IMR-90 (cell line): ENCODE data around the gene GJD2. TPM values are rescaled to one million over a fixed set of nuclear protein-coding genes. Genes with fewer than 3 reads are reported as not detected.
A peak's percentile ranks its signal among the peaks of the same experiment; 100 is the strongest.

ENCODE experiments used
- ATAC-seq: fragments of 200-7000 bp; cut with Tn5 transposase; 2 replicates; pipeline ENCODE4 v1.9.1; 2020; ENCODE audit warnings: low read depth, mild to moderate bottlenecking, moderate library complexity
- BruUV-seq: library from RNA; stranded (reverse); fragments of 400-500 nt; replicated peaks from 2 replicates; lab custom pipeline; 2021; lab: Mats Ljungman, UMichigan
- CTCF ChIA-PET: fragments of 300-600 bp; formaldehyde crosslinking; extraction: SDS; loops from one replicate; lab custom pipeline; 2021; ENCODE audit warnings: antibody characterized with exemption; lab: Yijun Ruan, JAX
- POLR2A ChIA-PET: fragments of 300-600 bp; sonication (Branson Sonifier 250); formaldehyde crosslinking; loops from one replicate; lab custom pipeline; 2022; ENCODE audit warnings: antibody characterized with exemption; ENCODE audit not compliant: unreplicated experiment; lab: Charles Lee
- DNase-seq: peaks from one replicate; pipeline ENCODE4 v3.0.0; 2013
- H2AFZ ChIP-seq: replicated peaks from 2 replicates; pipeline ENCODE3; 2013; ENCODE audit warnings: low read length, mild to moderate bottlenecking; ENCODE audit not compliant: poor library complexity
- H2AK5ac ChIP-seq: 2 replicates; pipeline ENCODE4 v1.6.1; 2013; ENCODE audit warnings: low read depth, low read length, inconsistent platforms
- H2AK9ac ChIP-seq: replicated peaks from 2 replicates; pipeline ENCODE3; 2013; ENCODE audit warnings: mild to moderate bottlenecking, low read depth, low read length, moderate library complexity; ENCODE audit not compliant: poor library complexity
- H2BK120ac ChIP-seq: 2 replicates; pipeline ENCODE4 v1.6.1; 2013; ENCODE audit warnings: low read depth, low read length, inconsistent platforms
- H2BK15ac ChIP-seq: 3 replicates; pipeline ENCODE4 v1.6.1; 2013; ENCODE audit warnings: low read depth, low read length, inconsistent platforms
- H2BK20ac ChIP-seq: 2 replicates; pipeline ENCODE4 v1.6.1; 2013; ENCODE audit warnings: low read depth, mild to moderate bottlenecking, inconsistent platforms, low read length, moderate library complexity
- H2BK5ac ChIP-seq: 2 replicates; pipeline ENCODE4 v1.6.1; 2013; ENCODE audit warnings: mild to moderate bottlenecking, low read depth, low read length, inconsistent platforms; ENCODE audit not compliant: poor library complexity, severe bottlenecking
- H3K14ac ChIP-seq: replicated peaks from 2 replicates; pipeline ENCODE4 v1.6.1; 2013; ENCODE audit warnings: low read depth, low read length, inconsistent platforms
- H3K18ac ChIP-seq: 2 replicates; pipeline ENCODE4 v1.6.1; 2013; ENCODE audit warnings: low read depth, low read length, control low read depth
- H3K23ac ChIP-seq: 2 replicates; pipeline ENCODE4 v1.6.1; 2013; ENCODE audit warnings: low read depth, low read length, inconsistent platforms
- H3K27ac ChIP-seq: 2 replicates; pipeline ENCODE4 v1.5.1; 2013; ENCODE audit warnings: mild to moderate bottlenecking, control low read depth, low read length; ENCODE audit not compliant: insufficient read depth
- H3K27me3 ChIP-seq: 2 replicates; pipeline ENCODE4 v1.6.1; 2013; ENCODE audit warnings: low read length; ENCODE audit not compliant: control insufficient read depth, insufficient read depth
- H3K36me3 ChIP-seq: 2 replicates; pipeline ENCODE4 v1.6.1; 2013; ENCODE audit warnings: low read length, mixed read lengths; ENCODE audit not compliant: control insufficient read depth, insufficient read depth
- H3K4ac ChIP-seq: 2 replicates; pipeline ENCODE4 v1.6.1; 2013; ENCODE audit warnings: low read depth, low read length, inconsistent platforms
- H3K4me1 ChIP-seq: 2 replicates; pipeline ENCODE4 v1.6.1; 2013; ENCODE audit warnings: low read length, mixed read lengths; ENCODE audit not compliant: control insufficient read depth, insufficient read depth
- H3K4me2 ChIP-seq: 2 replicates; pipeline ENCODE4 v1.6.1; 2013; ENCODE audit warnings: low read depth, mild to moderate bottlenecking, control low read depth, low read length, moderate library complexity
- H3K4me3 ChIP-seq: 2 replicates; pipeline ENCODE4 v1.5.1; 2013; ENCODE audit warnings: low read depth, mild to moderate bottlenecking, control low read depth, low read length, moderate library complexity; ENCODE audit not compliant: insufficient read depth
- H3K56ac ChIP-seq: 2 replicates; pipeline ENCODE4 v1.6.1; 2013; ENCODE audit warnings: low read length, inconsistent platforms; ENCODE audit not compliant: insufficient read depth; ENCODE audit errors: extremely low read depth
- H3K79me1 ChIP-seq, 2 experiments: 2 replicates each; pipeline ENCODE4 v1.6.1; 2013; ENCODE audit warnings: low read length in 2 of 2, inconsistent platforms in 1 of 2, low read depth in 1 of 2
- H3K9ac ChIP-seq: 2 replicates; pipeline ENCODE4 v1.6.1; 2013; ENCODE audit warnings: low read depth, low read length, control low read depth
- H3K9me1 ChIP-seq: 2 replicates; pipeline ENCODE4 v1.6.1; 2013; ENCODE audit warnings: low read length, inconsistent platforms; ENCODE audit not compliant: insufficient read depth
- H3K9me3 ChIP-seq: 2 replicates; pipeline ENCODE4 v1.6.1; 2013; ENCODE audit warnings: low read length; ENCODE audit not compliant: control insufficient read depth, insufficient read depth
- H4K20me1 ChIP-seq: 2 replicates; pipeline ENCODE4 v1.6.1; 2013; ENCODE audit warnings: low read length, inconsistent platforms; ENCODE audit not compliant: insufficient read depth
- H4K5ac ChIP-seq: 2 replicates; pipeline ENCODE4 v1.6.1; 2013; ENCODE audit warnings: mild to moderate bottlenecking, low read depth, low read length, control low read depth
- H4K8ac ChIP-seq, 2 experiments: 2 replicates each; pipeline ENCODE4 v1.6.1; 2013; ENCODE audit warnings: low read depth in 2 of 2, low read length in 2 of 2, control low read depth in 1 of 2, inconsistent platforms in 1 of 2
- H4K91ac ChIP-seq: 2 replicates; pipeline ENCODE4 v1.6.1; 2013; ENCODE audit warnings: low read depth, low read length, inconsistent platforms; ENCODE audit not compliant: insufficient read depth
- BHLHE40 ChIP-seq: fragments of 150-350 bp; IDR thresholded peaks from 2 replicates; pipeline ENCODE4 v1.6.1; 2016; ENCODE audit warnings: mild to moderate bottlenecking, low read depth, low read length
- CEBPB ChIP-seq: IDR thresholded peaks from 2 replicates; pipeline ENCODE4 v1.6.1; 2012; ENCODE audit warnings: low read depth, low read length, improper control_type of control experiment
- CHD1 ChIP-seq: IDR thresholded peaks from 2 replicates; pipeline ENCODE4 v1.6.1; 2012; ENCODE audit warnings: low read depth, low read length, improper control_type of control experiment
- ELK1 ChIP-seq: fragments of 150-350 bp; IDR thresholded peaks from 2 replicates; pipeline ENCODE4 v1.6.1; 2016; ENCODE audit warnings: low read depth, mild to moderate bottlenecking, low read length, moderate library complexity, borderline replicate concordance
- FOS ChIP-seq: fragments of 150-350 bp; IDR thresholded peaks from 2 replicates; pipeline ENCODE4 v1.6.1; 2016; ENCODE audit warnings: low read depth, low read length
- MAFK ChIP-seq: IDR thresholded peaks from 2 replicates; pipeline ENCODE4 v1.6.1; 2012; ENCODE audit warnings: low read depth, low read length, improper control_type of control experiment
- MAZ ChIP-seq: IDR thresholded peaks from 2 replicates; pipeline ENCODE4 v1.6.1; 2012; ENCODE audit warnings: low read depth, mild to moderate bottlenecking, low read length, improper control_type of control experiment, moderate library complexity, borderline replicate concordance
- MXI1 ChIP-seq: IDR thresholded peaks from 2 replicates; pipeline ENCODE4 v1.6.1; 2012; ENCODE audit warnings: low read depth, mild to moderate bottlenecking, low read length, moderate library complexity, borderline replicate concordance
- NFE2L2 ChIP-seq: fragments of 150-350 bp; IDR thresholded peaks from 2 replicates; pipeline ENCODE4 v1.6.1; 2016; ENCODE audit warnings: low read depth, mild to moderate bottlenecking, low read length
- POLR2A ChIP-seq: IDR thresholded peaks from 2 replicates; pipeline ENCODE4 v1.6.1; 2012; ENCODE audit warnings: mild to moderate bottlenecking, low read depth, low read length
- RAD21 ChIP-seq: IDR thresholded peaks from 2 replicates; pipeline ENCODE4 v1.6.1; 2012; ENCODE audit warnings: low read length, improper control_type of control experiment
- RCOR1 ChIP-seq: IDR thresholded peaks from 2 replicates; pipeline ENCODE4 v1.6.1; 2012; ENCODE audit warnings: mild to moderate bottlenecking, low read length, improper control_type of control experiment; ENCODE audit not compliant: insufficient replicate concordance
- RFX5 ChIP-seq: IDR thresholded peaks from 2 replicates; pipeline ENCODE4 v1.8.0; 2012; ENCODE audit warnings: low read depth, mild to moderate bottlenecking, low read length, moderate library complexity
- SMC3 ChIP-seq: fragments of 150-350 bp; IDR thresholded peaks from 2 replicates; pipeline ENCODE4 v1.6.1; 2016; ENCODE audit warnings: low read depth, mild to moderate bottlenecking, antibody characterized with exemption, low read length, moderate library complexity
- USF2 ChIP-seq: fragments of 150-350 bp; IDR thresholded peaks from 2 replicates; pipeline ENCODE4 v1.6.1; 2017; ENCODE audit warnings: mild to moderate bottlenecking, antibody characterized with exemption, low read length, low read depth
- WGBS, 2 experiments: methylation state at CpG; one replicate each; pipeline versions ENCODE4 v1.1.5 to v1.1.7; 2013; ENCODE audit warnings: missing lambda C conversion rate in 2 of 2; ENCODE audit not compliant: insufficient read length in 1 of 2; ENCODE audit errors: extremely low coverage in 2 of 2; 5-methylcytosine and 5-hydroxymethylcytosine counted together
- dilution Hi-C: fragments of 300-500 bp; cut with HindIII; formaldehyde crosslinking; loops from one replicate; pipeline ENCODE4 v1.14.3; 2018; ENCODE audit warnings: low sequenced_read_pairs; ENCODE audit not compliant: unreplicated experiment
- in situ Hi-C: fragments of 300-500 bp; cut with MboI; formaldehyde crosslinking; loops from 3 replicates; pipeline ENCODE4 v1.14.3; 2019; ENCODE audit warnings: low sequenced_read_pairs, inconsistent platforms, mixed read lengths
- intact Hi-C: fragments of 100-400 bp; cut with micrococcal nuclease; formaldehyde crosslinking; loops from 2 replicates; pipeline ENCODE4 v1.10.0; 2022
- polyA plus RNA-seq, 3 experiments: library from polyadenylated mRNA; depleted of rRNA; stranded (reverse); fragments of >200 nt; gene quantifications; 2 replicates each; pipeline ENCODE4 v1.2.3, GENCODE V29; 2012; ENCODE audit warnings: low replicate concordance in 1 of 3
- total RNA-seq: library from RNA; depleted of rRNA; stranded (reverse); fragments of >200 nt; gene quantifications from 2 replicates; pipeline ENCODE4 v1.2.3, GENCODE V29; 2012
- TF ChIP-seq, protein P1 (sequence below): conservative IDR thresholded peaks from 2 replicates; pipeline ENCODE4 v1.5.1; 2012; ENCODE audit warnings: mild to moderate bottlenecking, low read depth, low read length, improper control_type of control experiment

GJD2 gene
- total and polyA plus RNA-seq, 2 of the 4 experiments (the other 2 are of a cell fraction) = not detected

DNA sequence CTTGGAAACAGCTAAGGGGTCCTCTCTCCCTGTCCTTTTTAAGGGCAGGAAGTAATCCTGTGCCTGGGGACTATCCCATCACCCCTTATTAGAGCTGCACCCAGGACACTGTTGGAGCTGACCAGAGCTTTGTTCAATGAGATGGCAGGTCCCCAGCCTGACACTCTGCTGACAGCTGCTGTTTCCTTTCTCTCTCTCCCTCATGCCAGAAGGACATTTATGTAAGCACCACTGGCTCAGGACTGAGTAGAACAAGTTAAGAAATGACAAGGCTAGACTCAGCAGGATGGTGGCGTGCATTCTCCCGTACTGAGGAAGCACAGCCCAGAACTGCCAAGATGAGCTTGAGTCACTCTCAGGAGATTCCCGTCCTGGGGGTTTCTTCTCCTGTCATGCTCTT lies 17.3 kb downstream of the GJD2 start:
- H3K18ac ChIP-seq = no peak overlapping the region
- no peaks in the 10 kb centered on the region for H3K4me1 ChIP-seq
- in situ Hi-C loops = no loop called here
- H3K9me1 ChIP-seq = no peaks in the 10 kb centered on the region
- no peak overlapping the region for H3K9ac ChIP-seq
- H2BK20ac ChIP-seq = no peak overlapping the region
- dilution Hi-C loops = no loop called here
- H3K4ac ChIP-seq = no peak overlapping the region
- 31% methylated on average over 2 of the region's 3 CpGs; no CpG with 5 or more reads in 1 of the 2 experiments for WGBS, 2 experiments
- no peak overlapping the region for H3K14ac ChIP-seq
- no TSS peak for BruUV-seq
- no peak for TF ChIP-seq MAFK
- no peak for TF ChIP-seq CEBPB
- no peak for TF ChIP-seq ELK1
- no peak for TF ChIP-seq USF2
- no peak for TF ChIP-seq POLR2A
- no peak for TF ChIP-seq MXI1
- TF ChIP-seq RAD21 = no peak
- no peak for TF ChIP-seq CHD1
- TF ChIP-seq BHLHE40 = no peak
- TF ChIP-seq FOS = no peak
- no peak for TF ChIP-seq MAZ
- no peak for TF ChIP-seq RCOR1
- no peak for TF ChIP-seq RFX5
- no peak for TF ChIP-seq SMC3
- TF ChIP-seq NFE2L2 = no peak
- TF ChIP-seq, protein P1, sequence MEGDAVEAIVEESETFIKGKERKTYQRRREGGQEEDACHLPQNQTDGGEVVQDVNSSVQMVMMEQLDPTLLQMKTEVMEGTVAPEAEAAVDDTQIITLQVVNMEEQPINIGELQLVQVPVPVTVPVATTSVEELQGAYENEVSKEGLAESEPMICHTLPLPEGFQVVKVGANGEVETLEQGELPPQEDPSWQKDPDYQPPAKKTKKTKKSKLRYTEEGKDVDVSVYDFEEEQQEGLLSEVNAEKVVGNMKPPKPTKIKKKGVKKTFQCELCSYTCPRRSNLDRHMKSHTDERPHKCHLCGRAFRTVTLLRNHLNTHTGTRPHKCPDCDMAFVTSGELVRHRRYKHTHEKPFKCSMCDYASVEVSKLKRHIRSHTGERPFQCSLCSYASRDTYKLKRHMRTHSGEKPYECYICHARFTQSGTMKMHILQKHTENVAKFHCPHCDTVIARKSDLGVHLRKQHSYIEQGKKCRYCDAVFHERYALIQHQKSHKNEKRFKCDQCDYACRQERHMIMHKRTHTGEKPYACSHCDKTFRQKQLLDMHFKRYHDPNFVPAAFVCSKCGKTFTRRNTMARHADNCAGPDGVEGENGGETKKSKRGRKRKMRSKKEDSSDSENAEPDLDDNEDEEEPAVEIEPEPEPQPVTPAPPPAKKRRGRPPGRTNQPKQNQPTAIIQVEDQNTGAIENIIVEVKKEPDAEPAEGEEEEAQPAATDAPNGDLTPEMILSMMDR = no peak
- DNase-seq (peak; percentile 40), ATAC-seq (peak; percentile 59)
- ChIA-PET POLR2A (no interaction called here), CTCF (no interaction called here)
- no peak overlapping the region for H3K23ac ChIP-seq
- no peaks in the 10 kb centered on the region for H3K79me1 ChIP-seq
- H3K56ac ChIP-seq = no peak overlapping the region
- no peak overlapping the region for H2BK15ac ChIP-seq
- no peak overlapping the region for H2AK9ac ChIP-seq
- no peak overlapping the region for H2AK5ac ChIP-seq
- no peak overlapping the region for H4K8ac ChIP-seq
- no peaks in the 10 kb centered on the region for H4K20me1 ChIP-seq
- no peak overlapping the region for H2BK120ac ChIP-seq
- H3K9me3 ChIP-seq = no peaks in the 10 kb centered on the region; the same call in 1 of the 2 replicates
- H4K91ac ChIP-seq = no peak overlapping the region
- H2AFZ ChIP-seq = no peak overlapping the region
- intact Hi-C loops = no loop called here
- no peaks in the 10 kb centered on the region for H3K36me3 ChIP-seq
- no peak overlapping the region for H3K27ac ChIP-seq
- H2BK5ac ChIP-seq = no peak overlapping the region
- H3K4me2 ChIP-seq = no peak overlapping the region
- peaks cover 38% of the 10 kb centered on the region for H3K27me3 ChIP-seq
- H3K4me3 ChIP-seq = no peak overlapping the region
- H4K5ac ChIP-seq = no peak overlapping the region
